IMR-90 (cell line): ENCODE results near the gene GPRIN2. TPM values are rescaled to one million over a fixed set of nuclear protein-coding genes. Genes with fewer than 3 reads are reported as not detected.

Experiments
- polyA plus RNA-seq, 3 experiments: library from polyadenylated mRNA; depleted of rRNA; stranded (reverse); fragments of >200 nt; gene quantifications; 2 replicates each; pipeline ENCODE4 v1.2.3, GENCODE V29; 2012; ENCODE audit warnings: low replicate concordance in 1 of 3
- total RNA-seq: library from RNA; depleted of rRNA; stranded (reverse); fragments of >200 nt; gene quantifications from 2 replicates; pipeline ENCODE4 v1.2.3, GENCODE V29; 2012; rRNA removed

The GPRIN2 gene
- total and polyA plus RNA-seq, 2 of the 4 experiments (the other 2 are of a cell fraction), result under 0.01 TPM; not detected in 1

Other genes starting within 250 kb of the GPRIN2 start
- gene ANXA8L1, start 180.9 kb downstream of the GPRIN2 start, total RNA-seq, result 0.18 and 0.28 TPM in 2 replicates
- gene ANXA8L1, start 180.9 kb downstream of the GPRIN2 start, polyA plus RNA-seq (2012; rRNA removed), result 0.32 TPM in 2 replicates
- gene NPY4R, start 90.7 kb downstream of the GPRIN2 start, total RNA-seq, result 0.83 and 1.1 TPM in 2 replicates
- 0.56 and 0.57 TPM in 2 replicates for gene NPY4R, start 90.7 kb downstream of the GPRIN2 start, polyA plus RNA-seq (2012; rRNA removed)
- gene SYT15, start 22.5 kb upstream of the GPRIN2 start, total RNA-seq, result 0.54 and 1.1 TPM in 2 replicates
- gene SYT15, start 22.5 kb upstream of the GPRIN2 start, polyA plus RNA-seq (2012; rRNA removed), result 0.42 and 0.68 TPM in 2 replicates